ENCODE measurements around the gene MBD6.

The MBD6 gene

GRCh38 chr12:57551637-57552305, 29.1 kb downstream of the MBD6 start:
- no peaks in the 10 kb centered on the region for H3K36me3 ChIP-seq (ENCODE audit: insufficient read depth, insufficient read length, low read length)
- H3K27me3 ChIP-seq (ENCODE audit: insufficient read depth, insufficient read length) = peaks cover 42% of the 10 kb centered on the region
- no peaks in the 10 kb centered on the region for H3K9me3 ChIP-seq (ENCODE audit: insufficient read depth, low read length)
- no peak for DNase-seq (ENCODE audit: low read depth, low spot score)
- peaks cover 4% of the 10 kb centered on the region for H3K4me1 ChIP-seq (ENCODE audit: insufficient read depth, insufficient read length)
- H3K9ac ChIP-seq (ENCODE audit: insufficient read length, low read depth) = no peak overlapping the region
- H3K4me3 ChIP-seq (ENCODE audit: insufficient read length, low read depth) = no peak overlapping the region
- TF ChIP-seq ZNF274 (IDR thresholded peaks at IDR 0.05; ENCODE audit: low read depth, low read length) (no peak), YY1 (IDR thresholded peaks at IDR 0.05; ENCODE audit: insufficient read depth, insufficient read length) (no peak), SUZ12 (IDR thresholded peaks at IDR 0.05; ENCODE audit: extremely low read depth, insufficient read depth, insufficient read length) (no peak)

- H3K27me3 ChIP-seq (ENCODE audit: insufficient read depth, insufficient read length) = peaks cover 41% of the 10 kb centered on the region
- no peak for DNase-seq (ENCODE audit: low read depth, low spot score)
- H3K9me3 ChIP-seq (ENCODE audit: insufficient read depth, low read length) = no peaks in the 10 kb centered on the region
- H3K4me1 ChIP-seq (ENCODE audit: insufficient read depth, insufficient read length) = peaks cover 4% of the 10 kb centered on the region
- H3K4me3 ChIP-seq (ENCODE audit: insufficient read length, low read depth) = no peak overlapping the region
- no peak overlapping the region for H3K9ac ChIP-seq (ENCODE audit: insufficient read length, low read depth)
- H3K36me3 ChIP-seq (ENCODE audit: insufficient read depth, insufficient read length, low read length) = no peaks in the 10 kb centered on the region
- no peak for TF ChIP-seq ZNF274 (IDR thresholded peaks at IDR 0.05; ENCODE audit: low read depth, low read length)
- no peak for TF ChIP-seq YY1 (IDR thresholded peaks at IDR 0.05; ENCODE audit: insufficient read depth, insufficient read length)
- no peak for TF ChIP-seq SUZ12 (IDR thresholded peaks at IDR 0.05; ENCODE audit: extremely low read depth, insufficient read depth, insufficient read length)
Observed at GRCh38 chr12:57552306-57552651, 29.7 kb downstream of the MBD6 start.

- H3K9ac ChIP-seq (ENCODE audit: insufficient read length, low read depth) = no peak overlapping the region
- no peaks in the 10 kb centered on the region for H3K36me3 ChIP-seq (ENCODE audit: insufficient read depth, insufficient read length, low read length)
- peaks cover 35% of the 10 kb centered on the region for H3K27me3 ChIP-seq (ENCODE audit: insufficient read depth, insufficient read length)
- no peak for DNase-seq (ENCODE audit: low read depth, low spot score)
- no peak overlapping the region for H3K4me3 ChIP-seq (ENCODE audit: insufficient read length, low read depth)
- peaks cover 4% of the 10 kb centered on the region for H3K4me1 ChIP-seq (ENCODE audit: insufficient read depth, insufficient read length)
- no peaks in the 10 kb centered on the region for H3K9me3 ChIP-seq (ENCODE audit: insufficient read depth, low read length)
- no peak for TF ChIP-seq SUZ12 (IDR thresholded peaks at IDR 0.05; ENCODE audit: extremely low read depth, insufficient read depth, insufficient read length)
- TF ChIP-seq YY1 (IDR thresholded peaks at IDR 0.05; ENCODE audit: insufficient read depth, insufficient read length) = no peak
Observed at GRCh38 chr12:57552835-57553313, 30.2 kb downstream of the MBD6 start.

GRCh38 chr12:57553343-57554202, 30.9 kb downstream of the MBD6 start:
- TF ChIP-seq ZNF274 (IDR thresholded peaks at IDR 0.05; ENCODE audit: low read depth, low read length) (no peak), SUZ12 (IDR thresholded peaks at IDR 0.05; ENCODE audit: extremely low read depth, insufficient read depth, insufficient read length) (no peak), YY1 (IDR thresholded peaks at IDR 0.05; ENCODE audit: insufficient read depth, insufficient read length) (no peak)
- no peak overlapping the region for H3K4me3 ChIP-seq (ENCODE audit: insufficient read length, low read depth)
- H3K4me1 ChIP-seq (ENCODE audit: insufficient read depth, insufficient read length) = peaks cover 4% of the 10 kb centered on the region
- peaks cover 28% of the 10 kb centered on the region for H3K27me3 ChIP-seq (ENCODE audit: insufficient read depth, insufficient read length)
- no peaks in the 10 kb centered on the region for H3K9me3 ChIP-seq (ENCODE audit: insufficient read depth, low read length)
- no peaks in the 10 kb centered on the region for H3K36me3 ChIP-seq (ENCODE audit: insufficient read depth, insufficient read length, low read length)
- H3K9ac ChIP-seq (ENCODE audit: insufficient read length, low read depth) = no peak overlapping the region
- DNase-seq (ENCODE audit: low read depth, low spot score) = no peak

GRCh38 chr12:57554453-57554852, 31.8 kb downstream of the MBD6 start:
- DNase-seq (ENCODE audit: low read depth, low spot score) = no peak

GRCh38 chr12:57554897-57555296, 32.3 kb downstream of the MBD6 start:
- Histone ChIP-seq H3K27me3 (ENCODE audit: insufficient read depth, insufficient read length) (peaks cover 17% of the 10 kb centered on the region), H3K4me1 (ENCODE audit: insufficient read depth, insufficient read length) (peaks cover 4% of the 10 kb centered on the region), H3K9ac (ENCODE audit: insufficient read length, low read depth) (no peak overlapping the region), H3K4me3 (ENCODE audit: insufficient read length, low read depth) (no peak overlapping the region), H3K36me3 (ENCODE audit: insufficient read depth, insufficient read length, low read length) (no peaks in the 10 kb centered on the region), H3K9me3 (ENCODE audit: insufficient read depth, low read length) (no peaks in the 10 kb centered on the region)
- TF ChIP-seq YY1 (IDR thresholded peaks at IDR 0.05; ENCODE audit: insufficient read depth, insufficient read length) = no peak
- no peak for TF ChIP-seq SUZ12 (IDR thresholded peaks at IDR 0.05; ENCODE audit: extremely low read depth, insufficient read depth, insufficient read length)
- TF ChIP-seq ZNF274 (IDR thresholded peaks at IDR 0.05; ENCODE audit: low read depth, low read length) = no peak
- no peak for DNase-seq (ENCODE audit: low read depth, low spot score)

More at GRCh38 chr12:57554453-57554852, 31.8 kb downstream of the MBD6 start:
- Histone ChIP-seq H3K4me3 (ENCODE audit: insufficient read length, low read depth) (no peak overlapping the region), H3K9ac (ENCODE audit: insufficient read length, low read depth) (no peak overlapping the region), H3K9me3 (ENCODE audit: insufficient read depth, low read length) (no peaks in the 10 kb centered on the region), H3K27me3 (ENCODE audit: insufficient read depth, insufficient read length) (peaks cover 20% of the 10 kb centered on the region), H3K4me1 (ENCODE audit: insufficient read depth, insufficient read length) (peaks cover 4% of the 10 kb centered on the region), H3K36me3 (ENCODE audit: insufficient read depth, insufficient read length, low read length) (no peaks in the 10 kb centered on the region)
- TF ChIP-seq SUZ12 (IDR thresholded peaks at IDR 0.05; ENCODE audit: extremely low read depth, insufficient read depth, insufficient read length) (no peak), ZNF274 (IDR thresholded peaks at IDR 0.05; ENCODE audit: low read depth, low read length) (no peak), YY1 (IDR thresholded peaks at IDR 0.05; ENCODE audit: insufficient read depth, insufficient read length) (no peak)

- H3K4me1 ChIP-seq (ENCODE audit: insufficient read depth, insufficient read length) = no peaks in the 10 kb centered on the region
- H3K9ac ChIP-seq (ENCODE audit: insufficient read length, low read depth) = no peak overlapping the region
- no peaks in the 10 kb centered on the region for H3K27me3 ChIP-seq (ENCODE audit: insufficient read depth, insufficient read length)
- H3K9me3 ChIP-seq (ENCODE audit: insufficient read depth, low read length) = no peaks in the 10 kb centered on the region
- no peak overlapping the region for H3K4me3 ChIP-seq (ENCODE audit: insufficient read length, low read depth)
- TF ChIP-seq YY1 (IDR thresholded peaks at IDR 0.05; ENCODE audit: insufficient read depth, insufficient read length) = no peak
- TF ChIP-seq SUZ12 (IDR thresholded peaks at IDR 0.05; ENCODE audit: extremely low read depth, insufficient read depth, insufficient read length) = no peak
- TF ChIP-seq ZNF274 (IDR thresholded peaks at IDR 0.05; ENCODE audit: low read depth, low read length) = no peak
- H3K36me3 ChIP-seq (ENCODE audit: insufficient read depth, insufficient read length, low read length) = no peaks in the 10 kb centered on the region
- no peak for DNase-seq (ENCODE audit: low read depth, low spot score)
Observed at GRCh38 chr12:57558864-57559263, 36.2 kb downstream of the MBD6 start.
